HEK293 (cell line): Measurements from ENCODE around the gene TMEM17.

Source experiments
- REPIN1 ChIP-seq: fragments of 450-650 bp; formaldehyde crosslinking; IDR thresholded peaks from 2 replicates; pipeline ENCODE4 v1.5.1; 2017; ENCODE audit warnings: missing biosample characterization, missing genetic modification characterization, low read depth
- SCRT1 ChIP-seq: fragments of 450-650 bp; formaldehyde crosslinking; IDR thresholded peaks from 2 replicates; pipeline ENCODE4 v1.5.1; 2016; ENCODE audit warnings: missing biosample characterization, missing genetic modification characterization, borderline replicate concordance
- ZNF10 ChIP-seq: fragments of 450-650 bp; formaldehyde crosslinking; IDR thresholded peaks from 2 replicates; pipeline ENCODE4 v1.5.1; 2017; ENCODE audit warnings: missing biosample characterization, missing genetic modification characterization
- ZNF112 ChIP-seq: fragments of 450-650 bp; formaldehyde crosslinking; IDR thresholded peaks from 2 replicates; pipeline ENCODE4 v1.5.0; 2017; ENCODE audit warnings: missing biosample characterization, missing genetic modification characterization
- ZNF140 ChIP-seq: fragments of 450-650 bp; formaldehyde crosslinking; IDR thresholded peaks from 2 replicates; pipeline ENCODE4 v1.5.1; 2016; ENCODE audit warnings: missing biosample characterization, missing genetic modification characterization
- ZNF174 ChIP-seq: fragments of 450-650 bp; formaldehyde crosslinking; IDR thresholded peaks from 2 replicates; pipeline ENCODE4 v1.5.0; 2017; ENCODE audit warnings: missing biosample characterization, mild to moderate bottlenecking, missing genetic modification characterization
- ZNF221 ChIP-seq: fragments of 450-650 bp; formaldehyde crosslinking; IDR thresholded peaks from 2 replicates; pipeline ENCODE4 v1.5.1; 2017; ENCODE audit warnings: missing biosample characterization, missing genetic modification characterization, borderline replicate concordance
- TF ChIP-seq, protein P1 (sequence below): fragments of 450-650 bp; formaldehyde crosslinking; IDR thresholded peaks from 2 replicates; pipeline ENCODE4 v1.5.1; 2016; ENCODE audit warnings: missing biosample characterization, missing genetic modification characterization
- TF ChIP-seq, protein P2 (sequence below): fragments of 450-650 bp; formaldehyde crosslinking; IDR thresholded peaks from 2 replicates; pipeline ENCODE4 v1.5.1; 2016; ENCODE audit warnings: missing biosample characterization, missing genetic modification characterization
- TF ChIP-seq, protein P3 (sequence below): fragments of 450-650 bp; formaldehyde crosslinking; IDR thresholded peaks from 2 replicates; pipeline ENCODE4 v1.5.1; 2016; ENCODE audit warnings: missing biosample characterization, missing genetic modification characterization
- TF ChIP-seq, protein P4 (sequence below): fragments of 450-650 bp; formaldehyde crosslinking; conservative IDR thresholded peaks from 2 replicates; pipeline ENCODE4 v1.5.1; 2016; ENCODE audit warnings: low read depth, missing biosample characterization, missing genetic modification characterization
- TF ChIP-seq, protein P5 (sequence below): fragments of 450-650 bp; formaldehyde crosslinking; IDR thresholded peaks from 2 replicates; pipeline ENCODE4 v1.5.1; 2017; ENCODE audit warnings: missing biosample characterization, missing genetic modification characterization
- TF ChIP-seq, protein P6 (sequence below): fragments of 450-650 bp; formaldehyde crosslinking; IDR thresholded peaks from 2 replicates; pipeline ENCODE4 v1.5.1; 2016; ENCODE audit warnings: missing biosample characterization, missing genetic modification characterization
- TF ChIP-seq, protein P7 (sequence below): fragments of 450-650 bp; formaldehyde crosslinking; IDR thresholded peaks from 2 replicates; pipeline ENCODE4 v1.5.1; 2016; ENCODE audit warnings: missing biosample characterization, missing genetic modification characterization

DNA sequence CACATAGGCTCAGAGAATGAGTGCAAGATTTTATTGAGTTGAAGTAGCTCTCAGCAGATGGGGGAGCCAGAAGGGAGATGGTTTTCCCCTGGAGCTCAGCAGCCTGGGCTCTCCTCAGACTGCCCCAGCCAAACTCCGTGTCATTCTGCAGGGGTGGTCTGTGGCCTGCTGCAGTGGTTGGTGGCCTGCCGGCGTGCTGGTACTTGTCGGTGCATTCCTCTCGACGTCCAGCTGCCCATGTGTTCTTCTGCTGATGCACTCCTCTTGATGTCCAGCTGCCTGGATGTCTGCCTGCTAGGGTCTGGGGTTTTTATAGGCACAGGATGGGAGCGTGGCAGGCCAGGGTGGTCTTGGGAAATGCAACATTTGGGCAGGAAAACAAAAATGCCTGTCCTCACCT lies 25.6 kb upstream of the TMEM17 start:
- no peak for TF ChIP-seq ZNF174
- TF ChIP-seq, protein P1, sequence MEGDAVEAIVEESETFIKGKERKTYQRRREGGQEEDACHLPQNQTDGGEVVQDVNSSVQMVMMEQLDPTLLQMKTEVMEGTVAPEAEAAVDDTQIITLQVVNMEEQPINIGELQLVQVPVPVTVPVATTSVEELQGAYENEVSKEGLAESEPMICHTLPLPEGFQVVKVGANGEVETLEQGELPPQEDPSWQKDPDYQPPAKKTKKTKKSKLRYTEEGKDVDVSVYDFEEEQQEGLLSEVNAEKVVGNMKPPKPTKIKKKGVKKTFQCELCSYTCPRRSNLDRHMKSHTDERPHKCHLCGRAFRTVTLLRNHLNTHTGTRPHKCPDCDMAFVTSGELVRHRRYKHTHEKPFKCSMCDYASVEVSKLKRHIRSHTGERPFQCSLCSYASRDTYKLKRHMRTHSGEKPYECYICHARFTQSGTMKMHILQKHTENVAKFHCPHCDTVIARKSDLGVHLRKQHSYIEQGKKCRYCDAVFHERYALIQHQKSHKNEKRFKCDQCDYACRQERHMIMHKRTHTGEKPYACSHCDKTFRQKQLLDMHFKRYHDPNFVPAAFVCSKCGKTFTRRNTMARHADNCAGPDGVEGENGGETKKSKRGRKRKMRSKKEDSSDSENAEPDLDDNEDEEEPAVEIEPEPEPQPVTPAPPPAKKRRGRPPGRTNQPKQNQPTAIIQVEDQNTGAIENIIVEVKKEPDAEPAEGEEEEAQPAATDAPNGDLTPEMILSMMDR (tag by site-specific recombination) = no peak
- TF ChIP-seq, protein P2, sequence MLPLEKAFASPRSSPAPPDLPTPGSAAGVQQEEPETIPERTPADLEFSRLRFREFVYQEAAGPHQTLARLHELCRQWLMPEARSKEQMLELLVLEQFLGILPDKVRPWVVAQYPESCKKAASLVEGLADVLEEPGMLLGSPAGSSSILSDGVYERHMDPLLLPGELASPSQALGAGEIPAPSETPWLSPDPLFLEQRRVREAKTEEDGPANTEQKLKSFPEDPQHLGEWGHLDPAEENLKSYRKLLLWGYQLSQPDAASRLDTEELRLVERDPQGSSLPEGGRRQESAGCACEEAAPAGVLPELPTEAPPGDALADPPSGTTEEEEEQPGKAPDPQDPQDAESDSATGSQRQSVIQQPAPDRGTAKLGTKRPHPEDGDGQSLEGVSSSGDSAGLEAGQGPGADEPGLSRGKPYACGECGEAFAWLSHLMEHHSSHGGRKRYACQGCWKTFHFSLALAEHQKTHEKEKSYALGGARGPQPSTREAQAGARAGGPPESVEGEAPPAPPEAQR = no peak
- no peak for TF ChIP-seq ZNF140 (tag by site-specific recombination)
- TF ChIP-seq, protein P3, sequence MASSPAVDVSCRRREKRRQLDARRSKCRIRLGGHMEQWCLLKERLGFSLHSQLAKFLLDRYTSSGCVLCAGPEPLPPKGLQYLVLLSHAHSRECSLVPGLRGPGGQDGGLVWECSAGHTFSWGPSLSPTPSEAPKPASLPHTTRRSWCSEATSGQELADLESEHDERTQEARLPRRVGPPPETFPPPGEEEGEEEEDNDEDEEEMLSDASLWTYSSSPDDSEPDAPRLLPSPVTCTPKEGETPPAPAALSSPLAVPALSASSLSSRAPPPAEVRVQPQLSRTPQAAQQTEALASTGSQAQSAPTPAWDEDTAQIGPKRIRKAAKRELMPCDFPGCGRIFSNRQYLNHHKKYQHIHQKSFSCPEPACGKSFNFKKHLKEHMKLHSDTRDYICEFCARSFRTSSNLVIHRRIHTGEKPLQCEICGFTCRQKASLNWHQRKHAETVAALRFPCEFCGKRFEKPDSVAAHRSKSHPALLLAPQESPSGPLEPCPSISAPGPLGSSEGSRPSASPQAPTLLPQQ (tag by site-specific recombination) = no peak
- TF ChIP-seq, protein P4, sequence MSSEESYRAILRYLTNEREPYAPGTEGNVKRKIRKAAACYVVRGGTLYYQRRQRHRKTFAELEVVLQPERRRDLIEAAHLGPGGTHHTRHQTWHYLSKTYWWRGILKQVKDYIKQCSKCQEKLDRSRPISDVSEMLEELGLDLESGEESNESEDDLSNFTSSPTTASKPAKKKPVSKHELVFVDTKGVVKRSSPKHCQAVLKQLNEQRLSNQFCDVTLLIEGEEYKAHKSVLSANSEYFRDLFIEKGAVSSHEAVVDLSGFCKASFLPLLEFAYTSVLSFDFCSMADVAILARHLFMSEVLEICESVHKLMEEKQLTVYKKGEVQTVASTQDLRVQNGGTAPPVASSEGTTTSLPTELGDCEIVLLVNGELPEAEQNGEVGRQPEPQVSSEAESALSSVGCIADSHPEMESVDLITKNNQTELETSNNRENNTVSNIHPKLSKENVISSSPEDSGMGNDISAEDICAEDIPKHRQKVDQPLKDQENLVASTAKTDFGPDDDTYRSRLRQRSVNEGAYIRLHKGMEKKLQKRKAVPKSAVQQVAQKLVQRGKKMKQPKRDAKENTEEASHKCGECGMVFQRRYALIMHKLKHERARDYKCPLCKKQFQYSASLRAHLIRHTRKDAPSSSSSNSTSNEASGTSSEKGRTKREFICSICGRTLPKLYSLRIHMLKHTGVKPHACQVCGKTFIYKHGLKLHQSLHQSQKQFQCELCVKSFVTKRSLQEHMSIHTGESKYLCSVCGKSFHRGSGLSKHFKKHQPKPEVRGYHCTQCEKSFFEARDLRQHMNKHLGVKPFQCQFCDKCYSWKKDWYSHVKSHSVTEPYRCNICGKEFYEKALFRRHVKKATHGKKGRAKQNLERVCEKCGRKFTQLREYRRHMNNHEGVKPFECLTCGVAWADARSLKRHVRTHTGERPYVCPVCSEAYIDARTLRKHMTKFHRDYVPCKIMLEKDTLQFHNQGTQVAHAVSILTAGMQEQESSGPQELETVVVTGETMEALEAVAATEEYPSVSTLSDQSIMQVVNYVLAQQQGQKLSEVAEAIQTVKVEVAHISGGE (tag by site-specific recombination) = no peak
- TF ChIP-seq ZNF112 (tag by site-specific recombination) = no peak
- TF ChIP-seq, protein P5, sequence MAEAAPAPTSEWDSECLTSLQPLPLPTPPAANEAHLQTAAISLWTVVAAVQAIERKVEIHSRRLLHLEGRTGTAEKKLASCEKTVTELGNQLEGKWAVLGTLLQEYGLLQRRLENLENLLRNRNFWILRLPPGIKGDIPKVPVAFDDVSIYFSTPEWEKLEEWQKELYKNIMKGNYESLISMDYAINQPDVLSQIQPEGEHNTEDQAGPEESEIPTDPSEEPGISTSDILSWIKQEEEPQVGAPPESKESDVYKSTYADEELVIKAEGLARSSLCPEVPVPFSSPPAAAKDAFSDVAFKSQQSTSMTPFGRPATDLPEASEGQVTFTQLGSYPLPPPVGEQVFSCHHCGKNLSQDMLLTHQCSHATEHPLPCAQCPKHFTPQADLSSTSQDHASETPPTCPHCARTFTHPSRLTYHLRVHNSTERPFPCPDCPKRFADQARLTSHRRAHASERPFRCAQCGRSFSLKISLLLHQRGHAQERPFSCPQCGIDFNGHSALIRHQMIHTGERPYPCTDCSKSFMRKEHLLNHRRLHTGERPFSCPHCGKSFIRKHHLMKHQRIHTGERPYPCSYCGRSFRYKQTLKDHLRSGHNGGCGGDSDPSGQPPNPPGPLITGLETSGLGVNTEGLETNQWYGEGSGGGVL (tag by site-specific recombination) = no peak
- TF ChIP-seq, protein P6, sequence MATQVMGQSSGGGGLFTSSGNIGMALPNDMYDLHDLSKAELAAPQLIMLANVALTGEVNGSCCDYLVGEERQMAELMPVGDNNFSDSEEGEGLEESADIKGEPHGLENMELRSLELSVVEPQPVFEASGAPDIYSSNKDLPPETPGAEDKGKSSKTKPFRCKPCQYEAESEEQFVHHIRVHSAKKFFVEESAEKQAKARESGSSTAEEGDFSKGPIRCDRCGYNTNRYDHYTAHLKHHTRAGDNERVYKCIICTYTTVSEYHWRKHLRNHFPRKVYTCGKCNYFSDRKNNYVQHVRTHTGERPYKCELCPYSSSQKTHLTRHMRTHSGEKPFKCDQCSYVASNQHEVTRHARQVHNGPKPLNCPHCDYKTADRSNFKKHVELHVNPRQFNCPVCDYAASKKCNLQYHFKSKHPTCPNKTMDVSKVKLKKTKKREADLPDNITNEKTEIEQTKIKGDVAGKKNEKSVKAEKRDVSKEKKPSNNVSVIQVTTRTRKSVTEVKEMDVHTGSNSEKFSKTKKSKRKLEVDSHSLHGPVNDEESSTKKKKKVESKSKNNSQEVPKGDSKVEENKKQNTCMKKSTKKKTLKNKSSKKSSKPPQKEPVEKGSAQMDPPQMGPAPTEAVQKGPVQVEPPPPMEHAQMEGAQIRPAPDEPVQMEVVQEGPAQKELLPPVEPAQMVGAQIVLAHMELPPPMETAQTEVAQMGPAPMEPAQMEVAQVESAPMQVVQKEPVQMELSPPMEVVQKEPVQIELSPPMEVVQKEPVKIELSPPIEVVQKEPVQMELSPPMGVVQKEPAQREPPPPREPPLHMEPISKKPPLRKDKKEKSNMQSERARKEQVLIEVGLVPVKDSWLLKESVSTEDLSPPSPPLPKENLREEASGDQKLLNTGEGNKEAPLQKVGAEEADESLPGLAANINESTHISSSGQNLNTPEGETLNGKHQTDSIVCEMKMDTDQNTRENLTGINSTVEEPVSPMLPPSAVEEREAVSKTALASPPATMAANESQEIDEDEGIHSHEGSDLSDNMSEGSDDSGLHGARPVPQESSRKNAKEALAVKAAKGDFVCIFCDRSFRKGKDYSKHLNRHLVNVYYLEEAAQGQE (tag by site-specific recombination) = no peak
- TF ChIP-seq ZNF10 (tag by site-specific recombination) = no peak
- TF ChIP-seq SCRT1 (tag by site-specific recombination) = no peak
- TF ChIP-seq ZNF221 = no peak
- no peak for TF ChIP-seq REPIN1 (tag by site-specific recombination)
- TF ChIP-seq, protein P7, sequence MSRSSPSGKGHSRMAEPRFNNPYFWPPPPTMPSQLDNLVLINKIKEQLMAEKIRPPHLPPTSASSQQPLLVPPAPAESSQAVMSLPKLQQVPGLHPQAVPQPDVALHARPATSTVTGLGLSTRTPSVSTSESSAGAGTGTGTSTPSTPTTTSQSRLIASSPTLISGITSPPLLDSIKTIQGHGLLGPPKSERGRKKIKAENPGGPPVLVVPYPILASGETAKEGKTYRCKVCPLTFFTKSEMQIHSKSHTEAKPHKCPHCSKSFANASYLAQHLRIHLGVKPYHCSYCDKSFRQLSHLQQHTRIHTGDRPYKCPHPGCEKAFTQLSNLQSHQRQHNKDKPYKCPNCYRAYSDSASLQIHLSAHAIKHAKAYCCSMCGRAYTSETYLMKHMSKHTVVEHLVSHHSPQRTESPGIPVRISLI (tag by site-specific recombination) = no peak
